ENCODE measurements around the gene ADH1B.

ADH1B gene

GRCh38 chr4:99276417-99276816 lies 44.8 kb downstream of the ADH1B start:
- no peak overlapping the region for H3K23ac ChIP-seq (ENCODE audit: low read length)
- no peak overlapping the region for H2AK5ac ChIP-seq (ENCODE audit: low read length)
- H3K27ac ChIP-seq (ENCODE audit: low read depth, low read length) = no peak overlapping the region
- H2BK5ac ChIP-seq (ENCODE audit: low read depth, low read length, poor library complexity) = no peak overlapping the region
- H3K9ac ChIP-seq (ENCODE audit: low read length) = no peak overlapping the region
- H3K4me2 ChIP-seq (ENCODE audit: low read length) = no peak overlapping the region
- no peak overlapping the region for H2AFZ ChIP-seq (ENCODE audit: insufficient read depth, low read length, poor library complexity)
- no peak overlapping the region for H3K18ac ChIP-seq (ENCODE audit: low read length)
- no peaks in the 10 kb centered on the region for H3K4me1 ChIP-seq (ENCODE audit: control insufficient read depth in 1 of 2, insufficient read depth in 2 of 2, low read length in 2 of 2)
- H4K12ac ChIP-seq (ENCODE audit: low read depth, low read length) = no peak overlapping the region
- H4K91ac ChIP-seq (ENCODE audit: low read depth, low read length) = no peak overlapping the region
- no peaks in the 10 kb centered on the region for H3K27me3 ChIP-seq (ENCODE audit: insufficient read depth, low read length)
- no peaks in the 10 kb centered on the region for H3K79me1 ChIP-seq (ENCODE audit: low read length)
- H3K4me3 ChIP-seq (ENCODE audit: low read depth, low read length) = no peak overlapping the region
- no peak overlapping the region for H3K14ac ChIP-seq (ENCODE audit: low read length)
- no peaks in the 10 kb centered on the region for H3K9me3 ChIP-seq (ENCODE audit: insufficient read depth, low read depth, low read length)
- H4K8ac ChIP-seq (ENCODE audit: low read depth, low read length) = no peak overlapping the region
- H3K4ac ChIP-seq (ENCODE audit: low read depth, low read length) = no peak overlapping the region
- no peaks in the 10 kb centered on the region for H3K36me3 ChIP-seq (ENCODE audit: control insufficient read depth in 1 of 2, insufficient read depth in 2 of 2, low read length in 2 of 2)
- H2BK12ac ChIP-seq (ENCODE audit: low read length) = no peak overlapping the region
- no peaks in the 10 kb centered on the region for H3K79me2 ChIP-seq (ENCODE audit: control insufficient read depth, insufficient read depth, low read length, poor library complexity)
- WGBS (ENCODE audit: extremely low coverage, insufficient coverage, insufficient read length) = no CpG with 5 or more reads among the region's 2 CpGs
- no peak overlapping the region for H2BK120ac ChIP-seq (ENCODE audit: insufficient read depth, low read length, poor library complexity)
- DNase-seq = no peak

- H4K91ac ChIP-seq (ENCODE audit: low read depth, low read length) = no peak overlapping the region
- no peak overlapping the region for H3K9ac ChIP-seq (ENCODE audit: low read length)
- H3K4me3 ChIP-seq (ENCODE audit: low read depth, low read length) = no peak overlapping the region
- no peak overlapping the region for H3K4ac ChIP-seq (ENCODE audit: low read depth, low read length)
- H3K36me3 ChIP-seq (ENCODE audit: control insufficient read depth in 1 of 2, insufficient read depth in 2 of 2, low read length in 2 of 2) = no peaks in the 10 kb centered on the region
- H2BK5ac ChIP-seq (ENCODE audit: low read depth, low read length, poor library complexity) = no peak overlapping the region
- no peak overlapping the region for H3K14ac ChIP-seq (ENCODE audit: low read length)
- no peaks in the 10 kb centered on the region for H3K79me1 ChIP-seq (ENCODE audit: low read length)
- no peak overlapping the region for H3K18ac ChIP-seq (ENCODE audit: low read length)
- no peaks in the 10 kb centered on the region for H3K79me2 ChIP-seq (ENCODE audit: control insufficient read depth, insufficient read depth, low read length, poor library complexity)
- no peak overlapping the region for H3K27ac ChIP-seq (ENCODE audit: low read depth, low read length)
- no peaks in the 10 kb centered on the region for H3K27me3 ChIP-seq (ENCODE audit: insufficient read depth, low read length)
- no peaks in the 10 kb centered on the region for H3K9me3 ChIP-seq (ENCODE audit: insufficient read depth, low read depth, low read length)
- no peak overlapping the region for H2BK120ac ChIP-seq (ENCODE audit: insufficient read depth, low read length, poor library complexity)
- H4K8ac ChIP-seq (ENCODE audit: low read depth, low read length) = no peak overlapping the region
- no CpG with 5 or more reads among the region's 3 CpGs for WGBS (ENCODE audit: extremely low coverage, insufficient coverage, insufficient read length)
- no peak for DNase-seq
- H4K12ac ChIP-seq (ENCODE audit: low read depth, low read length) = no peak overlapping the region
- no peak overlapping the region for H3K4me2 ChIP-seq (ENCODE audit: low read length)
- no peak overlapping the region for H2AFZ ChIP-seq (ENCODE audit: insufficient read depth, low read length, poor library complexity)
- H3K4me1 ChIP-seq (ENCODE audit: control insufficient read depth in 1 of 2, insufficient read depth in 2 of 2, low read length in 2 of 2) = no peaks in the 10 kb centered on the region
- no peak overlapping the region for H2AK5ac ChIP-seq (ENCODE audit: low read length)
- no peak overlapping the region for H3K23ac ChIP-seq (ENCODE audit: low read length)
- no peak overlapping the region for H2BK12ac ChIP-seq (ENCODE audit: low read length)
Measured at GRCh38 chr4:99275885-99276284, 45.3 kb downstream of the ADH1B start.

GRCh38 chr4:99275050-99275449 lies 46.2 kb downstream of the ADH1B start:
- no peak overlapping the region for H3K27ac ChIP-seq (ENCODE audit: low read depth, low read length)
- no peaks in the 10 kb centered on the region for H3K9me3 ChIP-seq (ENCODE audit: insufficient read depth, low read depth, low read length)
- no peaks in the 10 kb centered on the region for H3K36me3 ChIP-seq (ENCODE audit: control insufficient read depth in 1 of 2, insufficient read depth in 2 of 2, low read length in 2 of 2)
- H4K91ac ChIP-seq (ENCODE audit: low read depth, low read length) = no peak overlapping the region
- H3K27me3 ChIP-seq (ENCODE audit: insufficient read depth, low read length) = no peaks in the 10 kb centered on the region
- no peak overlapping the region for H3K4me3 ChIP-seq (ENCODE audit: low read depth, low read length)
- DNase-seq = no peak
- H3K4me2 ChIP-seq (ENCODE audit: low read length) = no peak overlapping the region
- no CpG with 5 or more reads among the region's 5 CpGs for WGBS (ENCODE audit: extremely low coverage, insufficient coverage, insufficient read length)
- no peak overlapping the region for H2AK5ac ChIP-seq (ENCODE audit: low read length)
- H2BK5ac ChIP-seq (ENCODE audit: low read depth, low read length, poor library complexity) = no peak overlapping the region
- H2BK120ac ChIP-seq (ENCODE audit: insufficient read depth, low read length, poor library complexity) = no peak overlapping the region
- H3K4me1 ChIP-seq (ENCODE audit: control insufficient read depth in 1 of 2, insufficient read depth in 2 of 2, low read length in 2 of 2) = no peaks in the 10 kb centered on the region
- H4K12ac ChIP-seq (ENCODE audit: low read depth, low read length) = no peak overlapping the region
- H2BK12ac ChIP-seq (ENCODE audit: low read length) = no peak overlapping the region
- no peaks in the 10 kb centered on the region for H3K79me2 ChIP-seq (ENCODE audit: control insufficient read depth, insufficient read depth, low read length, poor library complexity)
- no peak overlapping the region for H3K9ac ChIP-seq (ENCODE audit: low read length)
- no peaks in the 10 kb centered on the region for H3K79me1 ChIP-seq (ENCODE audit: low read length)
- H4K8ac ChIP-seq (ENCODE audit: low read depth, low read length) = no peak overlapping the region
- no peak overlapping the region for H3K4ac ChIP-seq (ENCODE audit: low read depth, low read length)
- H2AFZ ChIP-seq (ENCODE audit: insufficient read depth, low read length, poor library complexity) = no peak overlapping the region
- no peak overlapping the region for H3K14ac ChIP-seq (ENCODE audit: low read length)
- H3K18ac ChIP-seq (ENCODE audit: low read length) = no peak overlapping the region
- no peak overlapping the region for H3K23ac ChIP-seq (ENCODE audit: low read length)

- no peak overlapping the region for H3K14ac ChIP-seq (ENCODE audit: low read length)
- no peak overlapping the region for H2AK5ac ChIP-seq (ENCODE audit: low read length)
- no peak overlapping the region for H3K4ac ChIP-seq (ENCODE audit: low read depth, low read length)
- H3K27ac ChIP-seq (ENCODE audit: low read depth, low read length) = no peak overlapping the region
- H3K36me3 ChIP-seq (ENCODE audit: control insufficient read depth in 1 of 2, insufficient read depth in 2 of 2, low read length in 2 of 2) = no peaks in the 10 kb centered on the region
- H2BK120ac ChIP-seq (ENCODE audit: insufficient read depth, low read length, poor library complexity) = no peak overlapping the region
- H3K23ac ChIP-seq (ENCODE audit: low read length) = no peak overlapping the region
- H3K4me1 ChIP-seq (ENCODE audit: control insufficient read depth in 1 of 2, insufficient read depth in 2 of 2, low read length in 2 of 2) = no peaks in the 10 kb centered on the region
- no peaks in the 10 kb centered on the region for H3K79me1 ChIP-seq (ENCODE audit: low read length)
- no peak overlapping the region for H2AFZ ChIP-seq (ENCODE audit: insufficient read depth, low read length, poor library complexity)
- H4K12ac ChIP-seq (ENCODE audit: low read depth, low read length) = no peak overlapping the region
- no peak overlapping the region for H2BK12ac ChIP-seq (ENCODE audit: low read length)
- H4K91ac ChIP-seq (ENCODE audit: low read depth, low read length) = no peak overlapping the region
- no peaks in the 10 kb centered on the region for H3K27me3 ChIP-seq (ENCODE audit: insufficient read depth, low read length)
- H3K4me2 ChIP-seq (ENCODE audit: low read length) = no peak overlapping the region
- no peaks in the 10 kb centered on the region for H3K79me2 ChIP-seq (ENCODE audit: control insufficient read depth, insufficient read depth, low read length, poor library complexity)
- H2BK5ac ChIP-seq (ENCODE audit: low read depth, low read length, poor library complexity) = no peak overlapping the region
- H3K4me3 ChIP-seq (ENCODE audit: low read depth, low read length) = no peak overlapping the region
- H4K8ac ChIP-seq (ENCODE audit: low read depth, low read length) = no peak overlapping the region
- no peak overlapping the region for H3K18ac ChIP-seq (ENCODE audit: low read length)
- no CpG with 5 or more reads among the region's 2 CpGs for WGBS (ENCODE audit: extremely low coverage, insufficient coverage, insufficient read length)
- H3K9ac ChIP-seq (ENCODE audit: low read length) = no peak overlapping the region
- H3K9me3 ChIP-seq (ENCODE audit: insufficient read depth, low read depth, low read length) = no peaks in the 10 kb centered on the region
- no peak for DNase-seq
Measured at GRCh38 chr4:99273704-99274103, 47.5 kb downstream of the ADH1B start.

Data from trophoblast cell (in vitro differentiated cells and primary cell).